NCI-H1105 (cell line): Measurements from ENCODE around the gene HAUS5.

Experiments
- DNase-seq: peaks from one replicate; lab custom pipeline; 2025; lab: John Stamatoyannopoulos, UW

The HAUS5 gene

DNA sequence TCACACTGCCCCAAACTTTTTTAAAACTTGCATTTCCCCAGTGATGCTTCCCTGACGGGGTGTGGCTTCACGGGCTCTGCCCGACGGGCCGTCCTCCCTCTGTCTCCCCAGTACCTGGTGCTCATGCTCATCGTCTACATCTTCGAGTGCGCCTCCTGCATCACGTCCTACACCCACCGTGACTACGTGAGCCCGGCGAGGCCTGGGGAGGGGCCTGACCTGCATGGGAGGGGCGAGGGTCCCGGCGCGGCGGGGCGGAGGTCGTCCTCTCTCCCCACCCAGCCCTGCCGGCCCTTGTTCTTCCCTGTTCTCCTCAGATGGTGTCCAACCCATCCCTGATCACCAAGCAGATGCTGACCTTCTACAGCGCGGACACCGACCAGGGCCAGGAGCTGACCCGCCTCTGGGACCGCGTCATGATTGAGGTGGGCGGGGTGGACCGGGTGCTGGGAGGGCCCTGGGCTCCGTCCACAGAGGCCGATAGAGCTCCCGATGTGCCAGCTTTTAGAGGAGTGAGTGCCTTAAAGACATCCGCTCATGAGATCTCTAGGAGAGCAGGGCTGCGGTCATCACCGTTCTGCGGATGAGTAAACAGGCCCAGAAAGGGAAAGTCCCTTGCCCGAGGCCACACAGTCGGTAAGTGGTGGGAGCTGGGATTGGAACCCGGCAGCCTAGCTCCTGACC, 60.7 kb downstream of the HAUS5 start:
- DNase-seq, result peak; percentile 2
